HG03442 (cell line): ENCODE measurements around the gene AJAP1.

Experiments
- ATAC-seq: cut with Tn5 transposase; IDR thresholded peaks from one replicate; pipeline ENCODE4 v1.9.1; 2021; ENCODE audit warnings: mild to moderate bottlenecking, moderate library complexity; ENCODE audit not compliant: unreplicated experiment

Gene AJAP1

GRCh38 chr1:4699376-4700301 is 45.2 kb downstream of the AJAP1 start:
- ATAC-seq = no peak

GRCh38 chr1:4700801-4701200 is 46.4 kb downstream of the AJAP1 start:
- ATAC-seq = no peak

GRCh38 chr1:4701276-4701675 is 46.9 kb downstream of the AJAP1 start:
- ATAC-seq = no peak

DNA sequence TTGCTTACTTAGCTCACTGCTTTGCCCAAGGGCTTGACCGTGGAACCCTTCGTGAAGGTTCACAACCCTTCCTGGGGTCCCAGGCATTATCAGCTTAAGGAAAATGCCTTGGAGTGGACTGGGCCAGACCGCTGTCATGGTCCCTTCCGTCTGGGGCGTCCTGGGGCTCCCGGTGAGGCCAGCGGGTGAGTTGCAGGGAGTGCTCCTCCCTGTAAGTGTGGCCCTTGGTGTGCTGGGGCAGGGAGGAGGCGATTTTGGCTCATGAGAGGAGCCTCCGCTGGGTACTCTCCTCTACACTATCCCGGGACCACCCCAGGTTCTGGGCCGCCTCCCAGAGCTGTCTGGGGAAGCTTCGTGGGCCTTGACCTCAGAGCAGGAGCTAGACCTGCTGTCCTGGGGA is 48.1 kb downstream of the AJAP1 start:
- ATAC-seq = no peak

DNA sequence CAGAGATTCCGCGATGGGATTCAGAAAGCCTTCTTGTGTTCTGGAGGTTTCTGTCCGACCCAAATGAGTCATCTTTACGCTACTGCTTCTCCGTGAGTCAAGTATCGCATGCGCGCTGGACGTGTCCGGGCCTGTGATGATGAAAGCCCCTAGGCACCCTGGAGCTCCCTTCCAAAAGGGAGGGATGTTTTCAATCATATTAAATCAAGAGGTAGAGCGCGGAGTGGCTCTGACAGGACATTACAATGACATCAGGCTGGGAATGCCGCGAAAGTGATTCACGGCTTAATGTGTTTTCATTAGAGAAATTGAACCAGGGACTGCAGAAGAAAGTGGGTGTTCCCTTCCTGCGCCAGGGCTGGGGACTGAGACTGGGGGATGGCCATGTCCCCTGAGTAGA is 48.5 kb downstream of the AJAP1 start:
- no peak for ATAC-seq

- no peak for ATAC-seq
Measured at GRCh38 chr1:4703646-4704045, 49.2 kb downstream of the AJAP1 start.

DNA sequence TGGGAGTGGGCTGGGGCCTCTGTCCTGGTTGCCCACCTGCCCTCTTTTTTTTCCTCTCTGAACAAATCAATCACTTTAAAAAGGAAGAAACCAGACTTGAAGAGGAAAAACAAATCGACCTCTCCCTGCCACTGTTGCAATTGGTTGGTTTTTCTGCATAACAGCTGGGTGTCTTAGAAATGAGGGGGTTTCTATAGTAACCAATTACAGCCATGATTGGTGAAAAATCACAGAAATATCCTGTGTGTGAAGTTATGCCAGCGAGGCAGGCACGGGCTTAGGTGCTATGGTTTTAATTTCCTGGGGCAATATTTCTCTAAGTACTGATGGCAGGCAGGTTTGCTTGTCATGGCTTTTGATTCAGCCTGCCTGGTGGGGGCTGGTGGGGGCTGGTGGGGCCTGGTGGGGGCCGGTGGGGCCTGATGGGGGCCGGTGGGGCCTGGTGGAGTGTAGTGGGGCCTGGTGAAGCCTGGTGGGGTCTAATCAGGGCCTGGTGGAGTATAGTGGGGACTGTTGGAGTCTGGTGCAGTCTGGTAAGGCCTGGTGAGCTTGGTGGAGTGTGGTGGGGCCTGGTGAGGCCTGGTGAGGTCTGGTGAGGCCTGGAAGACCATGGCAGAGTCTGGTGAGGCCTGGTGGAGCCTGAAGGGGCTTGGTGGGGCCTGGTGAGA is 54.6 kb downstream of the AJAP1 start:
- no peak for ATAC-seq

DNA sequence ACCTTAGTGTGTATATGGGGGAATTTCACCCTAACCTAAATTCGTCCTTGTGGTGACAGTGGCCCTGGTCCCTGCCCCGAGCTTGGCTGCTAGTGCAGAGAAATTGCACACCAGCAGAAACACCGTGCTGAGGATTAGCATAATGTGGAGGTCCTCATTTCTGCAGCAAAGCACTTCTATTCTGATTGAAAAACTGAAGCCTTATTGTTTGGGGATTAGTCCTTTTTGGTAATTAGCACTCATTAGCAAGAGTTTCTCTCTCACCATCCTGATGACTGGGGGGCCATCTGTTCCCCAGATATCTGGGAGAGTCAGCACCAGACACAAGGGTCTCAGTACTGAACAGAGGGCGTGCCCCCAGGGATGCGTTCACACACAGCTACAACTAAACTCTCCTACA is 55.2 kb downstream of the AJAP1 start:
- no peak for ATAC-seq

DNA sequence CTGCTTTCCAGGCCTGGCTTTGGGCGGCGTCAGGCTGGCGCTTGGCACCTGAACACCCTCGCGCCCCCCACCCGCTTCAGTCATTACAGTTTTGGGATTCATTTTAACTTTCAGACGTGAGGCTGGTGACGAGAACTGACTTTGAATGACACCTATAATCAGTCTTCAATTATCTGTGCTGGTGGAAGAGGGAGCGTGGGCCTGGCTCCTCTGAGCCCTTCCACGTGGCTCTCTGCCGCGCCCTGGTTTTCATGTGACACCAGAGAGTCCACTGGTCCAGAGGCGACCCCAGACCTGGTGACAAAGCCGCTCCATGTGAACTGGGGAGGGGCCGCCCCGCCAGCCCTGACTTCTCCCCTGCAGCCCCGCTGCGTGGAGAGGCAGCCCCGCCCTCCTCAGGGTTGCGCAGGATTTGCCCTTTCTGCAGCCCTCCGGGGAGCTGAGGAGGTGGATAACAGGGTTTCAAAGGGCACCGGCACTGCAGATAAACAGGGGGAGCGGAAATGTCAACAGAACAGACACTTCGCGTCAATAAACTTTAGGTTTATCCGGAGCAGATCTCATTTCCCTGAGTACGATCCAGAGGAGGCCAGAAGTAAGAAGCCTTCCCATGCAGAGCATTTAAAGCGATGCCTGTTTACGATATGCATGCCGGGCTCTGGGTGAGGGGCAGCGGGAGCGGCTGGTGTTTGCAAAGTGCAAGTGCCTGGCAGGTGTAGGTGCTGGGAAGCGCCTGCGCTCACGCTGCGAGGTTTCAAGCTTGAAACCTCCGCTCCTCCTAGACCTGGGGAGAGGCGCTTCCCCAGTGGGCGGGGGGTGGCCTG is 56.4 kb downstream of the AJAP1 start:
- no peak for ATAC-seq

DNA sequence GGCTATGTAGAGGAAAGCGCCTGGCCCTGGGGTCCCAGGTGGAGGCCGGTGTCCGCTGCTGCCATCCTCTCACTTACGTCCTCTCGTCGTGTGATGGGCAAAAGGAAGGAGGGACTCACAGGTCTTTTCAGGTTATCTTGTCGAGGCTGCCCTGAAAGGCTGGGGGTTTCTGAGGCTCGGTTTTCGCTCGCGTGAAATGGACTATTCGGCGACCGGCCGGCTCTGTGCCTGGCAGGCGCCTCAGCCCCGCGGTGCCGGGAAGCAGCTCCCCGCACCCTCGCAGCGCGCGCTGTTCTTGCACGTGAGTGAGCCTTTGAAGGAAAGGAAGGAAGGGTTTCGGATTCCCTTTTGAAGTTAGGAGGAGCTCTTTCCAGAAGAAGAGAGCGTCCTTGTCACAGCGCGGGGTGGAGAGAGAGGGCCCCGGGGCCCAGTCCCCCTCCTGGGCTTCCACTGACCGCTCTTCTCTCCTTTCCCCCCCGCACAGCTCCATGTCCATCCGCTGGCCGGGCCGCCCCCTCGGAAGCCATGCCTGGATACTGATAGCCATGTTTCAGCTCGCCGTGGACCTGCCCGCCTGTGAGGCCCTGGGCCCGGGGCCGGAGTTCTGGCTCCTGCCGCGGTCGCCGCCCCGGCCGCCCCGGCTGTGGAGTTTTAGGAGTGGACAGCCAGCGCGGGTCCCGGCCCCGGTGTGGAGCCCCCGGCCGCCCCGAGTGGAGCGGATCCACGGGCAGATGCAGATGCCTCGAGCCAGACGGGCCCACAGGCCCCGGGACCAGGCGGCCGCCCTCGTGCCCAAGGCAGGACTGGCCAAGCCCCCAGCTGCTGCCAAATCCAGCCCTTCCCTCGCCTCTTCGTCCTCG is 57.2 kb downstream of the AJAP1 start:
- ATAC-seq = no peak

DNA sequence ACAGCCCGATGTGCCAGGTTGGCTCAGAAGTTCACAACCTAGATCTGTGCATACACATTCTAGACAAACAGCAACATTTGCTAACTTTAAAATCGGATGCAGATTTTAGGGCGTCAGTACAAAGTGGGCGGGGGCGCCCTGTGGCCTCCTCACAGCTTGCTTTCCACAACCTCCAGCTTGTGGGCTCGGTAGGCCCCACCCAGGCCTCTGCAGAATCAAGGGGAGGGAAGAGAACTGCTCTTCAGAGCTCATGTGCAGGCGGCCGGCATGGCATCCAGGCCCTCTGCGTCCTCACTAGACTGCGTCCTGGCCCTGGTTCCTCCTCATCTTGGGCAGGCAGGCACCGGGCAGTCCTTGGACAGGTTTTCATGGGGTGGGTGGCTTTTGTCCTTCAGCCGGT is 59.3 kb downstream of the AJAP1 start:
- no peak for ATAC-seq

- no peak for ATAC-seq
Measured at GRCh38 chr1:4716406-4716805, 62.0 kb downstream of the AJAP1 start.

- ATAC-seq = no peak
Measured at GRCh38 chr1:4718071-4718470, 63.7 kb downstream of the AJAP1 start.

DNA sequence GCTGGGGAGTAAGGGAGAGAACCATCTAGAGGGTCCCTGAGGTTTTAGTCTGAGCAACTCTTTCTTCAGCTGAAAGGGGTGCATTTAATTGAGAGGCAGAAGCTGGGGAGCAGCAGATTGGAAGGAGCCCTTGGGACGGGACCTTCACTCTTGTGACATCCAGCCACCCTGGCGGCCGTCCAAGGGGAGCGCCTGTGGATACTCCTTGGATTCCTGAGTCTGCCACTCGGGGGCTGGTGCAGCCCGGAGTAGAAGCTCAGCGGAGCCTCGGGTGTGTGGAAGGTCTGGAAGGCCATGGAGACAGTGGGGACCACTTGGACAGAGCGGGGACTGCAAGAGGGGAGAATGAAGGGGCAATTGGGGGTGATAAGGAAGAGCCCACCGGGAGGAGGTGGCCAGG is 68.7 kb downstream of the AJAP1 start:
- ATAC-seq = no peak

GRCh38 chr1:4724001-4724400 is 69.6 kb downstream of the AJAP1 start:
- no peak for ATAC-seq

GRCh38 chr1:4724695-4725250 is 70.4 kb downstream of the AJAP1 start:
- ATAC-seq = no peak

DNA sequence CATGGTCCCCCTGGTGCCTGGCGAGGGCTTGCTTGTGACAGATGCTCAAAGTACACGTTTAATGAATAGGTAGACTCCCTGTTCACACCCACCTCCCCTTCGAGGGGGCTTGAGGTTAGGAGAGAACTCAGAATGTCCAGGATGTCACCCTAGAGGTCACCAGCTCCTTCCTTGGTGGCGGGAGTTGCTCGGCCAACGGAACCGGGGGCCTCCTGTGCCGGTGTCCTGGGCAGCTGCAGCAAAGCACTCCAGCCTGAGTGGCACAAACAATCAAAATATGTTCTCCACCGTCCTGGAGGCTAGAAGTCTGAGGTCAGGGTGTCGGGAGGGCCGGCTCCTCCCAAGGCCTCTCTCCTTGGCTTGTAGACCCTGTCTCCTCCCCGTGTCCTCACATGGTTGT is 71.0 kb downstream of the AJAP1 start:
- no peak for ATAC-seq

DNA sequence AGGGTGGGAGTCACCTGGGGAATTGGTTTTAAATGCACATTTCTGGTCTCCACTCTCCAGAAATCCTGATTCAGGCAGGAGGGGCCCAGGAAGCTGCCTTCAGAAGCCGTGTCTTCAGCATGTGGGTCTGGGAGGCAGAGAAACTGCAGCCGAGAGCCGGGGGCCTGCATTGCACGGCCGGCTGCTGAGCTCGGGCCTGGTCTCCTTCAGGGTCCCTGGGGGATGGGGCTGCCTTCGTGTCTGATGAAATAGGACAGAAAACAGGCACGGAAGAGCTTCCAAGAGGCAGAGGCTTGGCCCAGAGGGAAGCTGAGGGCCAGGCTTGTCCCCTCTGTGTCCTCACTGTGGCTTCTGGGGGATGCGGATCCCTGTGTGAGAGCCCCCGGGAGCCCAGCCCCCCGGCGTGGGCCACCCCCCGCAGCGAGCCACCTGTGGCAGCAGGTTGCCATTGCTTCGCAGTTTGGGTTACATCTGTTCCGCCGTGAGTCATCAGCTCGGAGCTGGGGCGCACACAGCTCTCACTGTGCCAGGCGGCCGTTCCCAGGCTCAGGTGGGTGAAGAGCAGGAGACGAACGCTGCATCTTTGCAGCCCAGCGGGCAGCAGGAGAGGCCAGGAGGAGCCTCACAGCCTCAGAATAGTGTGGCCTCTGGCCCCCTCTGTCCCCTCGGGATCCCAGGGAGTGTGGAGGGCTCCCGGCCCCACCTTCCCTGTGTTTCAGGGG is 72.4 kb downstream of the AJAP1 start:
- ATAC-seq = no peak

DNA sequence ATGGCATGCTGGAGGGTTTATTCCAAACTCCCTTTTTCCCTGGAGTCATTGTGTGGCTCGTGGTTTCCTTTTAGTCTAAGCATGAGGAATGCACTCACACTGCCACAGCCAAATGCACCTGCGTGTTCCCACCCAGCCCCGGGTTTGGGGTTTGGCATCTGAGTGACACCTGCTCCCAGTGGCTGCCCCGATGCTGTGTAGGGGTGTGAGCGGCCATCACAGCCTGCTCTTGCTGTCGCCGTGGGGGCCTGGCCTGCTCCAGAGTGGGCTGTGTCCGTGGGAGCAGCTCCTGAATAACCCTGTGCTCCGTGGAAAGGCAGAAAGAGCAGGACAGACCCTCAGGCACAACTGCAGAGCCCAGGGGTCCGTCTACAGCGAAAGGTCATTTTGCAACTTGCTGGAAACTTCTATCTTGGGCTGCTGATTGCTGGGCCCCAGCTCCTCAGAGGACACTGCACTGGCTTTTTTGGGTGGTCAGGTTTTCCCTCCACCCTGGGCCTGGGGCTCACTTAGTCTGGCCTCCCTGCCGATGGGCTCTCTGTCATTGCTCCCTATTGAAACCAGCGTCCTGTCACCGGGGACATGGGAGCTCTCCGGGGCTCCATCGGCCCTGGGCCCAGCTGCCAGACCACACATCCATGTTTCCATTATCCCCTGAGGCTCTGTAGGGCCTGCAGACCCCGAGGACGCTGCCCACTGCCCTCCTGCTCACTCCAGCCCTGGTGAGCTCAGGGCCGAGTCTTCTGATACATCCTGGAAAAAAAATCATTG is 74.1 kb downstream of the AJAP1 start:
- ATAC-seq = no peak
